CD8-positive, alpha-beta memory T cell (primary cell): ENCODE measurements around the gene TRIM63. TPM values are rescaled to one million over a fixed set of nuclear protein-coding genes. Genes with fewer than 3 reads are reported as not detected.

ENCODE experiments used
- CTCF ChIA-PET: fragments of 350-600 bp; sonication (Branson Sonifier 250); formaldehyde crosslinking; loops from one replicate; lab custom pipeline; 2021; ENCODE audit warnings: antibody characterized with exemption; lab: Charles Lee
- POLR2A ChIA-PET: fragments of 350-600 bp; sonication (Branson Sonifier 250); formaldehyde crosslinking; loops from one replicate; lab custom pipeline; 2021; ENCODE audit warnings: antibody characterized with exemption; lab: Charles Lee
- DNase-seq, 5 donors: peaks; one replicate each; pipeline versions ENCODE4 v3.0.0 to v3.0.0-alpha.2; 2020 to 2022; ENCODE audit warnings: mixed read lengths in 1 of 5
- H3K27ac ChIP-seq: one replicate; pipeline ENCODE4 v1.7.0; 2013; ENCODE audit warnings: low read depth, mild to moderate bottlenecking, low read length, moderate library complexity
- H3K27me3 ChIP-seq: 2 replicates; pipeline ENCODE4 v1.7.0; 2013; ENCODE audit warnings: low read length, mild to moderate bottlenecking; ENCODE audit not compliant: insufficient read depth, poor library complexity, severe bottlenecking
- H3K36me3 ChIP-seq: 2 replicates; pipeline ENCODE4 v1.7.0; 2013; ENCODE audit warnings: mild to moderate bottlenecking, low read length, moderate library complexity; ENCODE audit not compliant: insufficient read depth
- H3K4me1 ChIP-seq: 2 replicates; pipeline ENCODE4 v1.7.0; 2013; ENCODE audit warnings: mild to moderate bottlenecking, low read length, moderate library complexity; ENCODE audit not compliant: insufficient read depth
- H3K4me3 ChIP-seq: 2 replicates; pipeline ENCODE4 v1.7.0; 2013; ENCODE audit warnings: mild to moderate bottlenecking, low read length
- H3K9me3 ChIP-seq: 2 replicates; pipeline ENCODE4 v1.7.0; 2013; ENCODE audit warnings: mild to moderate bottlenecking, low read length
- H3K27ac Mint-ChIP-seq, 8 donors: one replicate each; pipeline ENCODE4 v1.8.0; 2020 to 2021; ENCODE audit warnings: mixed read lengths in 8 of 8, mild to moderate bottlenecking in 6 of 8, inconsistent platforms in 3 of 8, moderate library complexity in 3 of 8
- H3K27me3 Mint-ChIP-seq, 2 donors: one replicate each; pipeline ENCODE4 v1.8.0; 2020 to 2021; ENCODE audit warnings: mixed read lengths in 2 of 2, mild to moderate bottlenecking in 1 of 2, moderate library complexity in 1 of 2
- H3K36me3 Mint-ChIP-seq, 3 donors: one replicate each; pipeline ENCODE4 v1.8.0; 2020 to 2021; ENCODE audit warnings: mixed read lengths in 3 of 3, inconsistent platforms in 1 of 3, mild to moderate bottlenecking in 1 of 3
- H3K4me1 Mint-ChIP-seq, 3 donors: one replicate each; pipeline ENCODE4 v1.8.0; 2020 to 2021; ENCODE audit warnings: mixed read lengths in 3 of 3, inconsistent platforms in 1 of 3, mild to moderate bottlenecking in 1 of 3
- H3K4me3 Mint-ChIP-seq, 7 donors: one replicate each; pipeline ENCODE4 v1.8.0; 2020 to 2021; ENCODE audit warnings: mixed read lengths in 7 of 7, mild to moderate bottlenecking in 6 of 7, moderate library complexity in 4 of 7, inconsistent platforms in 2 of 7
- H3K9me3 Mint-ChIP-seq, 5 donors: one replicate each; pipeline ENCODE4 v1.8.0; 2020 to 2022; ENCODE audit warnings: mixed read lengths in 5 of 5, mild to moderate bottlenecking in 3 of 5, moderate library complexity in 2 of 5, inconsistent platforms in 1 of 5
- polyA plus RNA-seq: library from polyadenylated mRNA; unstranded; fragments of 300-500 nt; fragmentation: Illumina TruSeq; gene quantifications from one replicate; pipeline ENCODE4 v1.2.3, GENCODE V29; 2021
- total RNA-seq, 2 experiments: library from RNA; stranded (reverse); gene quantifications; one replicate each; pipeline ENCODE4 v1.2.3, GENCODE V29; 2021

TRIM63 gene
- total and polyA plus RNA-seq, 3 experiments from 2014 or later: not detected

GRCh38 chr1:26035203-26035958 lies 32.0 kb downstream of the TRIM63 start:
- Mint-ChIP-seq H3K4me3 (peak overlapping the region; percentile 93 to 97 (median 95)), H3K9me3 (no peaks in the 10 kb centered on the region), H3K27me3 (peaks cover 3 to 4% of the 10 kb centered on the region in 2 donors), H3K36me3 (peaks cover 0 to 5% (median 0%) of the 10 kb centered on the region in 3 donors), H3K27ac (peak overlapping the region; percentile 80 to 98 (median 92)), H3K4me1 (peaks cover 6 to 13% (median 12%) of the 10 kb centered on the region in 3 donors)
- Histone ChIP-seq H3K4me3 (peak overlapping the region; percentile 96), H3K36me3 (no peaks in the 10 kb centered on the region), H3K27me3 (no peaks in the 10 kb centered on the region), H3K9me3 (no peaks in the 10 kb centered on the region), H3K4me1 (peaks cover 6% of the 10 kb centered on the region), H3K27ac (peak overlapping the region; percentile 88)
- ChIA-PET CTCF (interaction anchor here (0.6 to 2.1 kb wide), 14 partner anchors 8 to 199 kb away, joined by 3 to 10 read pairs (median 4); partner anchors contain the start of gene CEP85), POLR2A (no interaction called here)
- peak; percentile 89 to 95 (median 91) for DNase-seq

- Mint-ChIP-seq H3K9me3 (no peaks in the 10 kb centered on the region), H3K4me3 (peak overlapping the region; percentile 93 to 97 (median 95)), H3K27ac (peak overlapping the region in 5 of 8 donors; percentile 42 to 88 (median 76)), H3K4me1 (peaks cover 6 to 13% (median 12%) of the 10 kb centered on the region in 3 donors), H3K36me3 (peaks cover 0 to 5% (median 0%) of the 10 kb centered on the region in 3 donors), H3K27me3 (peaks cover 4 to 7% of the 10 kb centered on the region in 2 donors)
- no peaks in the 10 kb centered on the region for H3K27me3 ChIP-seq
- no peaks in the 10 kb centered on the region for H3K36me3 ChIP-seq
- ChIA-PET CTCF (interaction anchor here (0.6 to 2.1 kb wide), 11 partner anchors 9 to 199 kb away, joined by 3 to 10 read pairs (median 4); partner anchors contain the start of gene CEP85), POLR2A (no interaction called here)
- H3K27ac ChIP-seq: peak overlapping the region; percentile 88
- peaks cover 6% of the 10 kb centered on the region for H3K4me1 ChIP-seq
- no peak for DNase-seq
- peak overlapping the region; percentile 96 for H3K4me3 ChIP-seq
- no peaks in the 10 kb centered on the region for H3K9me3 ChIP-seq
These were observed 32.8 kb downstream of the TRIM63 start for GRCh38 chr1:26034504-26035202.

DNA sequence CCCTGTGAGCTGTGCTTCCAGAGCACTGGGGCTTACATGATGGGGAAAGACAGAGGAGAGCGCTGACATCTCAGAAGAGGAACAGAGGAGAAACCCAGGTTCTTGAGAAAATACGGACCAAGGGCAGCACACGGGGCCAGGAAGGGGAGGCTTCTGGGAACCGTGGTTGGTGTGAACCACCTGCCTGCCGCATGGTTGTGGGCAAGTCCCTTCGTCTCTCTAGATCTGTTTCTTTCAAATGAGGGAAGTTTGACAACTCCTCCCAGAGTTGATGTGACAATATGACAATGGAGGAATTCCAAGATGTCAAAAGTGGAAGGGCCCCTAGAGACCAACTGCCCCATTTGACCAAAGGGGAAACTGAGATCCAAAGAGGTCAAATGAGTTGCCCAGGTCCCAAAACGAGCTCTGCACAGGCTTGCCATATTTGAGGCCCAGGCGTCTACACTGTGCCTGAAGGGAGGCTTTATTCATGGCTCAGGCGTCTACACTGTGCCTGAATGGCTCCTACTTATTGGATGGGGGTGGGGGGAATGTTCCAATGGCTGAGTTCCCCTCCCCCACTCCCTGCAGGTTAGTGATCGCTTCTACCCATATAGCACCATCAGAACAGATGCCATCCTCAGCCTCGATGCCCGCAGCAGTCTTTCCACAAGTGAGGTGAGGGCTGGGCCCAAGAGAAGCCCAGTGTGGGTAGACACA lies 34.6 kb downstream of the TRIM63 start:
- H3K4me1 ChIP-seq: peaks cover 6% of the 10 kb centered on the region
- H3K27ac Mint-ChIP-seq: no peak overlapping the region
- H3K9me3 Mint-ChIP-seq: no peaks in the 10 kb centered on the region

GRCh38 chr1:26031611-26032220 lies 35.7 kb downstream of the TRIM63 start:
- Histone ChIP-seq H3K27ac (no peak overlapping the region), H3K4me3 (no peak overlapping the region), H3K36me3 (no peaks in the 10 kb centered on the region), H3K27me3 (no peaks in the 10 kb centered on the region), H3K9me3 (no peaks in the 10 kb centered on the region), H3K4me1 (peaks cover 6% of the 10 kb centered on the region)
- Mint-ChIP-seq H3K4me3 (peak overlapping the region in 1 of 7 donors; percentile 64), H3K27ac (no peak overlapping the region), H3K4me1 (peaks cover 6 to 13% (median 12%) of the 10 kb centered on the region in 3 donors), H3K9me3 (no peaks in the 10 kb centered on the region), H3K36me3 (peaks cover 0 to 5% (median 0%) of the 10 kb centered on the region in 3 donors), H3K27me3 (peaks cover 7 to 14% of the 10 kb centered on the region in 2 donors)
- POLR2A ChIA-PET: no interaction called here
- CTCF ChIA-PET: interaction anchor here (1.0 kb wide), 1 partner anchor 8 kb away, joined by 3 read pairs; no protein-coding TSS in a partner anchor
- DNase-seq: no peak

More for the DNA sequence above, 34.6 kb downstream of the TRIM63 start:
- no peak overlapping the region for H3K27ac ChIP-seq
- Mint-ChIP-seq H3K4me3 (peak overlapping the region in 2 of 7 donors; percentile 24 to 78), H3K4me1 (peaks cover 6 to 13% (median 12%) of the 10 kb centered on the region in 3 donors), H3K36me3 (peaks cover 0 to 5% (median 0%) of the 10 kb centered on the region in 3 donors), H3K27me3 (peaks cover 7 to 12% of the 10 kb centered on the region in 2 donors)
- POLR2A ChIA-PET: no interaction called here
- no peak overlapping the region for H3K4me3 ChIP-seq
- no peaks in the 10 kb centered on the region for H3K27me3 ChIP-seq
- H3K36me3 ChIP-seq: no peaks in the 10 kb centered on the region
- CTCF ChIA-PET: interaction anchor here (1.0 kb wide), 1 partner anchor 9 kb away, joined by 3 read pairs; no protein-coding TSS in a partner anchor
- H3K9me3 ChIP-seq: no peaks in the 10 kb centered on the region
- no peak for DNase-seq

GRCh38 chr1:26031196-26031595 lies 36.2 kb downstream of the TRIM63 start:
- ChIA-PET POLR2A (no interaction called here), CTCF (no interaction called here)

DNA sequence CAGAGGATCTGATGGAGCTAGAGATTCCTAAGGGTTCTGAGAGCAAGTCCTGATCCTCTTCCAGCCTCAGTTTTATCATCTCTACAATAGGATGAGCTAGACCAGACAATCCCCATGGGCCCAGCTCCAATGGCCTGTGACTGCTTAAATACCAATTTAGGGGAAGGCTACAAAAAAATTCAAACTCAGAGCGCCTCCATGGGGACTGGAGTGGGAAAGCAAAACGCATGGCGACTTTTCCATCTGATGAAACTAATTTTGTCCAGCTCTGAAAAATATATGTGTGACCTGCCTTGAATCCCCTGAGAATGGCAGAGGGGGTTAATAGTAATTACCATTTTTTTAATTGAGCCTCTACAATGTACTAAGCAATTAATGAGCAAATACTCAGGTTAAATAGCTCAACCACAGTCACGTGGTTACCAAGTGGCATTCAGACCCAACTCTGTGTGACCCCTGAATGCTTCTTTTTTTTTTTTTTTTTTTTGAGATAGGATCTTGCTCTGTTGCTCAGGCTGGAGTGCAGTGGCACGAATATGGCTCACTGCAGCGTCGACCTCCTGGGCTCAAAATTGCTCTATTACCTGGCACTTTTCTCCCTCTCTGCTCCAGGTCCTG lies 37.5 kb downstream of the TRIM63 start:
- H3K36me3 ChIP-seq: no peaks in the 10 kb centered on the region
- no peak overlapping the region for H3K27ac Mint-ChIP-seq
- no peaks in the 10 kb centered on the region for H3K9me3 ChIP-seq
- H3K9me3 Mint-ChIP-seq: no peaks in the 10 kb centered on the region
- no peak for DNase-seq
- H3K27me3 ChIP-seq: no peaks in the 10 kb centered on the region
- H3K4me3 ChIP-seq: no peak overlapping the region
- no peak overlapping the region for H3K4me3 Mint-ChIP-seq
- peaks cover 6% of the 10 kb centered on the region for H3K4me1 ChIP-seq
- peaks cover 7 to 14% of the 10 kb centered on the region in 2 donors for H3K27me3 Mint-ChIP-seq
- no peaks in the 10 kb centered on the region for H3K36me3 Mint-ChIP-seq
- peaks cover 4 to 8% (median 7%) of the 10 kb centered on the region in 3 donors for H3K4me1 Mint-ChIP-seq
- no peak overlapping the region for H3K27ac ChIP-seq
- CTCF ChIA-PET: no interaction called here
- POLR2A ChIA-PET: no interaction called here

More at GRCh38 chr1:26031196-26031595, 36.2 kb downstream of the TRIM63 start:
- Histone ChIP-seq H3K4me1 (peaks cover 6% of the 10 kb centered on the region), H3K27ac (no peak overlapping the region), H3K27me3 (no peaks in the 10 kb centered on the region), H3K9me3 (no peaks in the 10 kb centered on the region), H3K4me3 (no peak overlapping the region), H3K36me3 (no peaks in the 10 kb centered on the region)
- H3K27me3 Mint-ChIP-seq: peaks cover 7 to 14% of the 10 kb centered on the region in 2 donors
- H3K27ac Mint-ChIP-seq: no peak overlapping the region
- H3K36me3 Mint-ChIP-seq: peaks cover 0 to 5% (median 0%) of the 10 kb centered on the region in 3 donors
- H3K4me3 Mint-ChIP-seq: no peak overlapping the region
- DNase-seq: no peak
- H3K9me3 Mint-ChIP-seq: no peaks in the 10 kb centered on the region
- H3K4me1 Mint-ChIP-seq: peaks cover 6 to 13% (median 12%) of the 10 kb centered on the region in 3 donors
